ENCODE measurements around the gene TLR9.

GRCh38 chr3:52242039-52242438 is 16.6 kb upstream of the TLR9 start:
- no peak for TF ChIP-seq POLR2AphosphoS5 (IDR thresholded peaks at IDR 0.05; ENCODE audit: insufficient read depth in 1 of 2, low read depth in 1 of 2)
- no peak for TF ChIP-seq POLR2A (IDR thresholded peaks at IDR 0.05)
- TF ChIP-seq CTCF (IDR thresholded peaks at IDR 0.05) = no peak

Data from vagina (tissue), 2 donors.